CD14-positive monocyte (primary cell): Measurements from ENCODE around the gene SPRR5. TPM values are rescaled to one million over a fixed set of nuclear protein-coding genes. Genes with fewer than 3 reads are reported as not detected.

Source experiments
- DNase-seq, 3 donors: peaks; one replicate each; pipeline ENCODE4 v3.0.0-alpha.2; 2011 to 2022
- H2AFZ ChIP-seq: 2 replicates; pipeline ENCODE4 v1.6.0; 2012; ENCODE audit warnings: mild to moderate bottlenecking, low read depth, low read length, inconsistent platforms; ENCODE audit not compliant: insufficient read depth, poor library complexity, severe bottlenecking
- H3K27ac ChIP-seq, 2 donors: 1 replicate in 1 of 2; 2 replicates in 1 of 2; pipeline ENCODE4 v1.5.1; 2012 to 2013; ENCODE audit warnings: low read length in 2 of 2, control low read depth in 1 of 2, inconsistent platforms in 1 of 2, low read depth in 1 of 2, mild to moderate bottlenecking in 1 of 2
- H3K27me3 ChIP-seq, 2 donors: one replicate each; pipeline versions ENCODE4 v1.6.0 to v1.6.1; 2011 to 2013; ENCODE audit warnings: low read length in 2 of 2; ENCODE audit not compliant: control insufficient read depth in 2 of 2, insufficient read depth in 2 of 2
- H3K36me3 ChIP-seq, 2 donors: replicated peaks in 1 of 2; 1 replicate in 1 of 2; 2 replicates in 1 of 2; pipeline versions ENCODE4 v1.5.1 to v1.6.1; 2012 to 2013; ENCODE audit warnings: low read length in 2 of 2, control low read depth in 1 of 2, inconsistent platforms in 1 of 2, mild to moderate bottlenecking in 1 of 2; ENCODE audit not compliant: insufficient read depth in 2 of 2, control insufficient read depth in 1 of 2
- H3K4me1 ChIP-seq, 2 donors: 1 replicate in 1 of 2; 2 replicates in 1 of 2; pipeline versions ENCODE4 v1.5.1 to v1.6.1; 2012 to 2013; ENCODE audit warnings: low read length in 2 of 2, control low read depth in 1 of 2, inconsistent platforms in 1 of 2, mild to moderate bottlenecking in 1 of 2, moderate library complexity in 1 of 2; ENCODE audit not compliant: insufficient read depth in 2 of 2, control insufficient read depth in 1 of 2
- H3K4me2 ChIP-seq: replicated peaks from 2 replicates; pipeline ENCODE3; 2012; ENCODE audit warnings: low read length, moderate library complexity, mild to moderate bottlenecking; ENCODE audit not compliant: poor library complexity, severe bottlenecking; ENCODE audit errors: extremely low read depth
- H3K4me3 ChIP-seq, 3 experiments: fragments of 200-600 bp in 1 of 3; sonication (generic) in 1 of 3; replicated peaks in 1 of 3; 1 replicate in 2 of 3; 2 replicates in 1 of 3; pipeline ENCODE4 v1.5.1; 2011 to 2013; ENCODE audit warnings: low read length in 3 of 3, mild to moderate bottlenecking in 3 of 3, control low read depth in 2 of 3, low read depth in 2 of 3, inconsistent platforms in 1 of 3, moderate library complexity in 1 of 3
- H3K79me2 ChIP-seq: 2 replicates; pipeline ENCODE4 v1.6.0; 2012; ENCODE audit warnings: mild to moderate bottlenecking, control low read depth, inconsistent platforms, low read length, moderate library complexity; ENCODE audit not compliant: insufficient read depth
- H3K9ac ChIP-seq: 2 replicates; pipeline ENCODE4 v1.6.0; 2017; ENCODE audit warnings: low read length, mild to moderate bottlenecking; ENCODE audit not compliant: insufficient read depth, poor library complexity, severe bottlenecking
- H3K9me3 ChIP-seq, 2 donors: replicated peaks in 1 of 2; 1 replicate in 1 of 2; 2 replicates in 1 of 2; pipeline versions ENCODE4 v1.5.1 to v1.6.1; 2012 to 2013; ENCODE audit warnings: low read length in 2 of 2, control low read depth in 1 of 2; ENCODE audit not compliant: control insufficient read depth in 1 of 2, insufficient read depth in 1 of 2
- H4K20me1 ChIP-seq: 2 replicates; pipeline ENCODE4 v1.6.0; 2012; ENCODE audit warnings: mild to moderate bottlenecking, low read length, control low read depth, moderate library complexity; ENCODE audit not compliant: insufficient read depth
- H3K27ac Mint-ChIP-seq, 7 donors: one replicate each; pipeline ENCODE4 v1.8.0; 2020; ENCODE audit warnings: mild to moderate bottlenecking in 7 of 7, mixed read lengths in 7 of 7, moderate library complexity in 6 of 7, inconsistent platforms in 2 of 7
- H3K27me3 Mint-ChIP-seq, 3 donors: one replicate each; pipeline ENCODE4 v1.8.0; 2021 to 2022; ENCODE audit warnings: low read depth in 3 of 3, mild to moderate bottlenecking in 3 of 3, mixed read lengths in 3 of 3, moderate library complexity in 3 of 3, inconsistent platforms in 1 of 3
- H3K36me3 Mint-ChIP-seq, 2 donors: one replicate each; pipeline ENCODE4 v1.8.0; 2020; ENCODE audit warnings: mixed read lengths in 2 of 2, inconsistent platforms in 1 of 2, mild to moderate bottlenecking in 1 of 2
- H3K4me1 Mint-ChIP-seq: one replicate; pipeline ENCODE4 v1.8.0; 2020; ENCODE audit warnings: mild to moderate bottlenecking, mixed read lengths
- H3K4me3 Mint-ChIP-seq, 2 donors: one replicate each; pipeline ENCODE4 v1.8.0; 2020; ENCODE audit warnings: mild to moderate bottlenecking in 2 of 2, mixed read lengths in 2 of 2, moderate library complexity in 1 of 2
- H3K9me3 Mint-ChIP-seq, 7 donors: one replicate each; pipeline ENCODE4 v1.8.0; 2020 to 2022; ENCODE audit warnings: mixed read lengths in 7 of 7, mild to moderate bottlenecking in 6 of 7, moderate library complexity in 6 of 7, inconsistent platforms in 2 of 7
- CTCF ChIP-seq: fragments of 200-600 bp; IDR thresholded peaks from one replicate; pipeline ENCODE4 v1.8.0; 2022; ENCODE audit warnings: antibody characterized with exemption, mild to moderate bottlenecking
- WGBS: methylation state at CpG from one replicate; pipeline ENCODE4 v1.1.5; 2013; ENCODE audit warnings: missing lambda C conversion rate; ENCODE audit not compliant: insufficient coverage; 5-methylcytosine and 5-hydroxymethylcytosine counted together
- intact Hi-C, 2 donors: fragments of 100-400 bp; cut with micrococcal nuclease; formaldehyde crosslinking; loops; one replicate each; pipeline versions ENCODE4 v1.15.0 to v1.15.1; 2023
- polyA plus RNA-seq, 3 donors: library from polyadenylated mRNA; depleted of rRNA in 1 of 3; unstranded in 2 of 3; stranded (reverse) in 1 of 3; fragments of 300-500 nt in 2 of 3; fragments of >200 nt in 1 of 3; fragmentation: Illumina TruSeq in 2 of 3; gene quantifications; 1 replicate in 2 of 3; 2 replicates in 1 of 3; pipeline ENCODE4 v1.2.3, GENCODE V29; 2012 to 2021

Gene SPRR5
- polyA plus RNA-seq, 3 donors = not detected

GRCh38 chr1:152976688-152977087 is 29.7 kb downstream of the SPRR5 start:
- WGBS = no CpG with 5 or more reads among the region's 1 CpG
- Histone ChIP-seq H2AFZ (no peak overlapping the region), H3K4me3 (no peak overlapping the region), H3K9ac (no peak overlapping the region), H4K20me1 (no peaks in the 10 kb centered on the region), H3K4me2 (no peak overlapping the region), H3K4me1 (no peaks in the 10 kb centered on the region), H3K27ac (no peak overlapping the region), H3K79me2 (no peaks in the 10 kb centered on the region), H3K27me3 (no peaks in the 10 kb centered on the region), H3K9me3 (no peaks in the 10 kb centered on the region), H3K36me3 (no peaks in the 10 kb centered on the region)
- Mint-ChIP-seq H3K36me3 (no peaks in the 10 kb centered on the region), H3K4me1 (no peaks in the 10 kb centered on the region), H3K27me3 (peaks cover 0 to 7% (median 5%) of the 10 kb centered on the region in 3 donors), H3K9me3 (peaks cover 0 to 4% (median 0%) of the 10 kb centered on the region in 7 donors), H3K27ac (no peak overlapping the region), H3K4me3 (no peak overlapping the region)
- no peak for DNase-seq
- intact Hi-C loops = no loop called here
- TF ChIP-seq CTCF = no peak

- Histone ChIP-seq H4K20me1 (no peaks in the 10 kb centered on the region), H3K27me3 (no peaks in the 10 kb centered on the region), H3K9ac (no peak overlapping the region), H3K4me3 (no peak overlapping the region), H3K27ac (no peak overlapping the region), H3K4me2 (no peak overlapping the region), H3K79me2 (no peaks in the 10 kb centered on the region), H3K4me1 (no peaks in the 10 kb centered on the region), H2AFZ (no peak overlapping the region), H3K9me3 (no peaks in the 10 kb centered on the region), H3K36me3 (no peaks in the 10 kb centered on the region)
- intact Hi-C loops = no loop called here
- Mint-ChIP-seq H3K36me3 (no peaks in the 10 kb centered on the region), H3K9me3 (peaks cover 0 to 5% (median 0%) of the 10 kb centered on the region in 7 donors), H3K4me3 (no peak overlapping the region), H3K27ac (no peak overlapping the region), H3K27me3 (peaks cover 0 to 9% (median 7%) of the 10 kb centered on the region in 3 donors), H3K4me1 (no peaks in the 10 kb centered on the region)
- no peak for TF ChIP-seq CTCF
- DNase-seq = no peak
Observed at GRCh38 chr1:152977614-152978013, 30.6 kb downstream of the SPRR5 start.
